ENCODE data around the gene INTS4. TPM values are rescaled to one million over a fixed set of nuclear protein-coding genes. Genes with fewer than 3 reads are reported as not detected.
A peak's percentile ranks its signal among the peaks of the same experiment; 100 is the strongest.
"Not testable (repeated sequence)": the region's sequence is repeated elsewhere in the genome, so short reads cannot be mapped to it uniquely, and the experiment has no call there.

The INTS4 gene
- polyA plus RNA-seq (ENCODE audit: insufficient read depth in 1 of 5, insufficient read length in 5 of 5, low replicate concordance in 1 of 5): 10 to 100 TPM; 43.2 to 60.1 (median 55.2) TPM
- long read RNA-seq, donor 1, partial matches to known transcripts: 0 of 3 reads
- long read RNA-seq, donor 1, other reads (novel, unspliced or antisense): 0 of 3 reads
- long read RNA-seq, donor 2, partial matches to known transcripts: 0 of 3 reads
- long read RNA-seq, donor 2, other reads (novel, unspliced or antisense): 0 of 3 reads
- long read RNA-seq, donor 3, partial matches to known transcripts: 11 of 13 reads
- long read RNA-seq, donor 3, other reads (novel, unspliced or antisense): 0 of 13 reads
- long read RNA-seq, donor 4: 0 reads
- long read RNA-seq, donor 5, partial matches to known transcripts: 6 of 8 reads
- long read RNA-seq, donor 5, other reads (novel, unspliced or antisense): 0 of 8 reads
- long read RNA-seq, donor 6, partial matches to known transcripts: 0 of 4 reads
- long read RNA-seq, donor 6, other reads (novel, unspliced or antisense): 0 of 4 reads
- long read RNA-seq, donor 7, partial matches to known transcripts: 0 of 2 reads
- long read RNA-seq, donor 7, other reads (novel, unspliced or antisense): 0 of 2 reads
- long read RNA-seq, donor 8: 0 reads

GRCh38 chr11:77994434-77995362 is at the start of gene INTS4:
INTS4 (minus strand) TSS chr11:77994668; CDS start chr11:77994643, 25 bp downstream.
- DNase-seq: peak; percentile 99 to 100

- no peak for DNase-seq
Measured at GRCh38 chr11:78041843-78042440, 47.5 kb upstream of the INTS4 start.

GRCh38 chr11:78041380-78041719 is 46.9 kb upstream of the INTS4 start:
- not testable (repeated sequence) for DNase-seq

- no peak for DNase-seq
Measured at GRCh38 chr11:78040691-78041379, 46.4 kb upstream of the INTS4 start.

GRCh38 chr11:78039919-78040671 is 45.6 kb upstream of the INTS4 start:
- DNase-seq: peak; percentile 68

- DNase-seq: no peak
Measured at GRCh38 chr11:78039391-78039918, 45.0 kb upstream of the INTS4 start.

- no peak for DNase-seq
Measured at GRCh38 chr11:78038697-78039313, 44.3 kb upstream of the INTS4 start.

GRCh38 chr11:78037825-78038620 is 43.6 kb upstream of the INTS4 start:
- DNase-seq: no peak

- no peak for DNase-seq
Measured at GRCh38 chr11:78037056-78037455, 42.6 kb upstream of the INTS4 start.

GRCh38 chr11:78036313-78036712 is 41.8 kb upstream of the INTS4 start:
- no peak for DNase-seq

GRCh38 chr11:78034623-78035022 is 40.2 kb upstream of the INTS4 start:
- no peak for DNase-seq

GRCh38 chr11:78033040-78033439 is 38.6 kb upstream of the INTS4 start:
- DNase-seq: no peak

- no peak for DNase-seq
Measured at GRCh38 chr11:78032090-78032489, 37.6 kb upstream of the INTS4 start.

- no peak for DNase-seq
Measured at GRCh38 chr11:78031629-78032028, 37.2 kb upstream of the INTS4 start.

- DNase-seq: peak; percentile 97
Measured at GRCh38 chr11:78030429-78031325, 36.2 kb upstream of the INTS4 start.

GRCh38 chr11:78028423-78028822 is 34.0 kb upstream of the INTS4 start:
- not testable (repeated sequence) for DNase-seq

GRCh38 chr11:78027759-78028158 is 33.3 kb upstream of the INTS4 start:
- DNase-seq: no peak

- DNase-seq: no peak
Measured at GRCh38 chr11:78025378-78025777, 30.9 kb upstream of the INTS4 start.

All from right lung (tissue), 10 donors.